Mammary epithelial cell (primary cell): Measurements from ENCODE around the gene BNC2.

Experiments
- CTCF ChIP-seq, 2 donors: IDR thresholded peaks in 1 of 2; conservative IDR thresholded peaks in 1 of 2; 2 replicates each; pipeline ENCODE4 v1.5.1; 2011 to 2012; ENCODE audit warnings: inconsistent platforms in 2 of 2, low read length in 2 of 2, mild to moderate bottlenecking in 2 of 2, control low read depth in 1 of 2, low read depth in 1 of 2; ENCODE audit not compliant: insufficient read depth in 1 of 2; ENCODE audit errors: extremely low read depth in 1 of 2
- EZH2 ChIP-seq: IDR thresholded peaks from 2 replicates; pipeline ENCODE4 v1.6.1; 2012; ENCODE audit warnings: low read length, inconsistent platforms, borderline replicate concordance

GRCh38 chr9:16615451-16615850 is 255.0 kb downstream of the BNC2 start:
- TF ChIP-seq CTCF (conservative IDR thresholded peaks at IDR 0.05 in 1 of 2, IDR thresholded peaks at IDR 0.05 in 1 of 2; ENCODE audit: extremely low read depth in 1 of 2, insufficient read depth in 1 of 2, low read depth in 1 of 2, low read length in 2 of 2): no peak
- TF ChIP-seq EZH2: no peak
